B cell (primary cell): ENCODE data around the gene RMND1. TPM values are rescaled to one million over a fixed set of nuclear protein-coding genes. Genes with fewer than 3 reads are reported as not detected.

Experiments used
- ATAC-seq: fragments of 200-7000 bp; cut with Tn5 transposase; one replicate; pipeline ENCODE4 v1.10.0; 2021; ENCODE audit warnings: low read depth, mild to moderate bottlenecking, moderate number of reproducible peaks, moderate library complexity
- CTCF ChIA-PET: fragments of 350-600 bp; sonication (Branson Sonifier 250); formaldehyde crosslinking; loops from one replicate; lab custom pipeline; 2021; ENCODE audit warnings: antibody characterized with exemption, inconsistent platforms; lab: Charles Lee
- POLR2A ChIA-PET: fragments of 350-600 bp; sonication (Branson Sonifier 250); formaldehyde crosslinking; loops from one replicate; lab custom pipeline; 2021; ENCODE audit warnings: antibody characterized with exemption; lab: Charles Lee
- DNase-seq: peaks from one replicate; pipeline ENCODE4 v3.0.0; 2013
- H2AFZ ChIP-seq: 2 replicates; pipeline ENCODE4 v1.6.1; 2012; ENCODE audit warnings: mild to moderate bottlenecking, low read depth, low read length; ENCODE audit not compliant: insufficient read depth, poor library complexity, severe bottlenecking
- H3K27ac ChIP-seq, 2 donors: 1 replicate in 1 of 2; 2 replicates in 1 of 2; pipeline ENCODE4 v1.5.1; 2012 to 2013; ENCODE audit warnings: low read length in 2 of 2, mild to moderate bottlenecking in 2 of 2, moderate library complexity in 1 of 2
- H3K27me3 ChIP-seq, 4 experiments: fragments of 200-600 bp in 1 of 4; sonication (generic) in 1 of 4; replicated peaks in 1 of 4; 1 replicate in 2 of 4; 2 replicates in 2 of 4; pipeline versions ENCODE4 v1.6.1 to v1.7.0; 2013 to 2016; ENCODE audit warnings: low read length in 3 of 4, mild to moderate bottlenecking in 2 of 4, mixed read lengths in 1 of 4, moderate library complexity in 1 of 4; ENCODE audit not compliant: insufficient read depth in 4 of 4, control insufficient read depth in 3 of 4; ENCODE audit errors: control extremely low read depth in 1 of 4
- H3K36me3 ChIP-seq, 2 experiments: replicated peaks in 1 of 2; 1 replicate in 1 of 2; 2 replicates in 1 of 2; pipeline versions ENCODE4 v1.6.1 to v1.7.1; 2013; ENCODE audit warnings: low read length in 1 of 2; ENCODE audit not compliant: insufficient read depth in 2 of 2, control insufficient read depth in 1 of 2; ENCODE audit errors: control extremely low read depth in 1 of 2, extremely low read depth in 1 of 2
- H3K4me1 ChIP-seq, 2 donors: fragments of 200-600 bp in 1 of 2; sonication (generic) in 1 of 2; 1 replicate in 1 of 2; 2 replicates in 1 of 2; pipeline versions ENCODE4 v1.5.1 to v1.6.1; 2013 to 2017; ENCODE audit warnings: low read length in 2 of 2; ENCODE audit not compliant: control insufficient read depth in 2 of 2, insufficient read depth in 2 of 2
- H3K4me2 ChIP-seq: replicated peaks from 2 replicates; pipeline ENCODE3; 2012; ENCODE audit warnings: mild to moderate bottlenecking, low read depth, low read length; ENCODE audit not compliant: poor library complexity, severe bottlenecking
- H3K4me3 ChIP-seq, 5 experiments: fragments of 200-600 bp in 1 of 5; sonication (generic) in 1 of 5; 1 replicate in 3 of 5; 2 replicates in 2 of 5; pipeline versions ENCODE4 v1.5.1 to v1.7.0; 2011 to 2016; ENCODE audit warnings: low read length in 4 of 5, mild to moderate bottlenecking in 4 of 5, low read depth in 2 of 5, control low read depth in 1 of 5, moderate library complexity in 1 of 5; ENCODE audit not compliant: insufficient read depth in 1 of 5; ENCODE audit errors: control extremely low read depth in 1 of 5, extremely low read depth in 1 of 5
- H3K79me2 ChIP-seq: fragments of 200-600 bp; sonication (generic); one replicate; pipeline ENCODE4 v1.6.0; 2016; ENCODE audit warnings: low read length; ENCODE audit not compliant: control insufficient read depth, insufficient read depth
- H3K9ac ChIP-seq: fragments of 200-600 bp; sonication (generic); 2 replicates; pipeline ENCODE4 v1.6.1; 2017; ENCODE audit warnings: mild to moderate bottlenecking, low read length, moderate library complexity
- H3K9me3 ChIP-seq, 3 donors: one replicate each; pipeline versions ENCODE4 v1.6.1 to v1.7.1; 2013; ENCODE audit warnings: low read length in 2 of 3; ENCODE audit not compliant: control insufficient read depth in 2 of 3, insufficient read depth in 1 of 3; ENCODE audit errors: control extremely low read depth in 1 of 3
- H4K20me1 ChIP-seq: 2 replicates; pipeline ENCODE4 v1.6.0; 2012; ENCODE audit warnings: mild to moderate bottlenecking, low read length; ENCODE audit not compliant: insufficient read depth, control insufficient read depth, poor library complexity, severe bottlenecking
- H3K27ac Mint-ChIP-seq: one replicate; pipeline ENCODE4 v1.8.0; 2021; ENCODE audit warnings: mixed read lengths
- H3K27me3 Mint-ChIP-seq: one replicate; pipeline ENCODE4 v1.8.0; 2021; ENCODE audit warnings: mixed read lengths
- H3K4me1 Mint-ChIP-seq: one replicate; pipeline ENCODE4 v1.8.0; 2021; ENCODE audit warnings: mixed read lengths
- H3K4me3 Mint-ChIP-seq: one replicate; pipeline ENCODE4 v1.8.0; 2021; ENCODE audit warnings: mixed read lengths
- H3K9me3 Mint-ChIP-seq: one replicate; pipeline ENCODE4 v1.8.0; 2022; ENCODE audit warnings: mixed read lengths; ENCODE audit not compliant: insufficient read depth
- CTCF ChIP-seq: fragments of 200-600 bp; IDR thresholded peaks from one replicate; pipeline ENCODE4 v1.8.0; 2022; ENCODE audit warnings: antibody characterized with exemption, mild to moderate bottlenecking
- EZH2 ChIP-seq: IDR thresholded peaks from 2 replicates; pipeline ENCODE4 v1.6.1; 2012; ENCODE audit warnings: borderline replicate concordance, low read depth, mild to moderate bottlenecking, moderate library complexity, low read length; ENCODE audit not compliant: insufficient read depth, poor library complexity, severe bottlenecking
- WGBS: methylation state at CpG from one replicate; pipeline ENCODE4 v1.1.5; 2013; ENCODE audit warnings: missing lambda C conversion rate; ENCODE audit not compliant: insufficient coverage; 5-methylcytosine and 5-hydroxymethylcytosine counted together
- intact Hi-C: fragments of 100-400 bp; cut with micrococcal nuclease; formaldehyde crosslinking; loops from one replicate; pipeline ENCODE4 v1.10.0; 2022
- polyA plus RNA-seq: library from polyadenylated mRNA; depleted of rRNA; stranded (reverse); fragments of >200 nt; gene quantifications from 2 replicates; pipeline ENCODE4 v1.2.3, GENCODE V29; 2012
- total RNA-seq, 2 donors: library from RNA; stranded (reverse); fragments of 120-200 nt in 1 of 2; gene quantifications; 1 replicate in 1 of 2; 2 replicates in 1 of 2; pipeline versions ENCODE4 v1.2.3 to v1.2.4, GENCODE V29; 2013 to 2022

RMND1 gene
- total and polyA plus RNA-seq, 2 donors (not counting 1 experiment from before 2014, with no cell fraction given) = 4.3 to 15.7 TPM

GRCh38 chr6:151448623-151449022, 3.3 kb downstream of the RMND1 start:
- H3K9me3 Mint-ChIP-seq = no peaks in the 10 kb centered on the region
- WGBS = 87% methylated on average over 10 of the region's 12 CpGs
- Histone ChIP-seq H3K4me3 (no peak overlapping the region), H4K20me1 (no peaks in the 10 kb centered on the region), H3K9me3 (no peaks in the 10 kb centered on the region), H3K79me2 (peaks cover 38% of the 10 kb centered on the region), H3K9ac (no peak overlapping the region), H3K27ac (no peak overlapping the region), H3K4me2 (no peak overlapping the region), H2AFZ (no peak overlapping the region), H3K36me3 (peaks cover 2 to 5% of the 10 kb centered on the region in 2 experiments), H3K4me1 (peaks cover 14% of the 10 kb centered on the region in 2 donors), H3K27me3 (no peaks in the 10 kb centered on the region)
- H3K27me3 Mint-ChIP-seq = no peaks in the 10 kb centered on the region
- ChIA-PET CTCF (interaction anchor here (0.7 to 1.4 kb wide), 2 partner anchors 42 to 56 kb away, joined by 3 to 4 read pairs; no protein-coding TSS in a partner anchor), POLR2A (interaction anchor here (0.7 kb wide), 1 partner anchor 1424 kb away, joined by 8 read pairs; no protein-coding TSS in a partner anchor)
- TF ChIP-seq CTCF = no peak
- TF ChIP-seq EZH2 = no peak
- DNase-seq = no peak
- intact Hi-C loops = no loop called here
- H3K27ac Mint-ChIP-seq = no peak overlapping the region
- no peak overlapping the region for H3K4me3 Mint-ChIP-seq
- peaks cover 24% of the 10 kb centered on the region for H3K4me1 Mint-ChIP-seq
- no peak for ATAC-seq

- intact Hi-C loops = no loop called here
- Histone ChIP-seq H3K4me2 (no peak overlapping the region), H3K27ac (no peak overlapping the region), H2AFZ (no peak overlapping the region), H3K9ac (no peak overlapping the region), H3K27me3 (no peaks in the 10 kb centered on the region), H3K4me3 (no peak overlapping the region), H4K20me1 (peaks cover 7% of the 10 kb centered on the region), H3K36me3 (peaks cover 2 to 5% of the 10 kb centered on the region in 2 experiments), H3K79me2 (peaks cover 38% of the 10 kb centered on the region), H3K9me3 (no peaks in the 10 kb centered on the region), H3K4me1 (peaks cover 6 to 7% of the 10 kb centered on the region in 2 donors)
- no CpG with 5 or more reads among the region's 4 CpGs for WGBS
- DNase-seq = no peak
- no peak for TF ChIP-seq EZH2
- TF ChIP-seq CTCF = no peak
- Mint-ChIP-seq H3K4me1 (peaks cover 19% of the 10 kb centered on the region), H3K9me3 (no peaks in the 10 kb centered on the region), H3K4me3 (no peak overlapping the region), H3K27me3 (no peaks in the 10 kb centered on the region), H3K27ac (no peak overlapping the region)
- ChIA-PET CTCF (interaction anchor here (0.7 to 1.4 kb wide), 3 partner anchors 41 to 678 kb away, joined by 3 to 4 read pairs (median 4); no protein-coding TSS in a partner anchor), POLR2A (no interaction called here)
- no peak for ATAC-seq
Measured at GRCh38 chr6:151447237-151447636, 4.7 kb downstream of the RMND1 start.
